Measurements from ENCODE around the gene YDJC. TPM values are rescaled to one million over a fixed set of nuclear protein-coding genes. Genes with fewer than 3 reads are reported as not detected.

The YDJC gene
- total and polyA plus RNA-seq, 2 of the 4 experiments (the other 2 are of a cell fraction): 8.1 to 23.6 TPM

GRCh38 chr22:21615731-21616130 lies 14.1 kb downstream of the YDJC start:
- no peak for TF ChIP-seq CHD1 (IDR thresholded peaks at IDR 0.05; ENCODE audit: low read depth, low read length)
- no peak for TF ChIP-seq RCOR1 (IDR thresholded peaks at IDR 0.05; ENCODE audit: insufficient replicate concordance, low read length)
- no peak for TF ChIP-seq SMC3 (IDR thresholded peaks at IDR 0.05; ENCODE audit: low read depth, low read length)
- no peak for TF ChIP-seq RAD21 (IDR thresholded peaks at IDR 0.05; ENCODE audit: low read length)
- no peak for TF ChIP-seq CTCF (conservative IDR thresholded peaks at IDR 0.05; ENCODE audit: low read depth, low read length)
- no peak for TF ChIP-seq MAFK (IDR thresholded peaks at IDR 0.05; ENCODE audit: low read depth, low read length)
- TF ChIP-seq RFX5 (IDR thresholded peaks at IDR 0.05; ENCODE audit: low read depth, low read length): no peak
- TF ChIP-seq CEBPB (IDR thresholded peaks at IDR 0.05; ENCODE audit: low read depth, low read length): no peak
- no peak for TF ChIP-seq FOS (IDR thresholded peaks at IDR 0.05; ENCODE audit: low read depth, low read length)
- TF ChIP-seq POLR2A (IDR thresholded peaks at IDR 0.05; ENCODE audit: low read depth, low read length): no peak
- no peak for TF ChIP-seq NFE2L2 (IDR thresholded peaks at IDR 0.05; ENCODE audit: low read depth, low read length)
- no peak for TF ChIP-seq MAZ (IDR thresholded peaks at IDR 0.05; ENCODE audit: borderline replicate concordance, low read depth, low read length)
- TF ChIP-seq, protein P1, sequence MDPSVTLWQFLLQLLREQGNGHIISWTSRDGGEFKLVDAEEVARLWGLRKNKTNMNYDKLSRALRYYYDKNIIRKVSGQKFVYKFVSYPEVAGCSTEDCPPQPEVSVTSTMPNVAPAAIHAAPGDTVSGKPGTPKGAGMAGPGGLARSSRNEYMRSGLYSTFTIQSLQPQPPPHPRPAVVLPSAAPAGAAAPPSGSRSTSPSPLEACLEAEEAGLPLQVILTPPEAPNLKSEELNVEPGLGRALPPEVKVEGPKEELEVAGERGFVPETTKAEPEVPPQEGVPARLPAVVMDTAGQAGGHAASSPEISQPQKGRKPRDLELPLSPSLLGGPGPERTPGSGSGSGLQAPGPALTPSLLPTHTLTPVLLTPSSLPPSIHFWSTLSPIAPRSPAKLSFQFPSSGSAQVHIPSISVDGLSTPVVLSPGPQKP (IDR thresholded peaks at IDR 0.05; ENCODE audit: borderline replicate concordance, low read depth, low read length): no peak
- no peak for TF ChIP-seq BHLHE40 (IDR thresholded peaks at IDR 0.05; ENCODE audit: low read depth, low read length)
- TF ChIP-seq, protein P2, sequence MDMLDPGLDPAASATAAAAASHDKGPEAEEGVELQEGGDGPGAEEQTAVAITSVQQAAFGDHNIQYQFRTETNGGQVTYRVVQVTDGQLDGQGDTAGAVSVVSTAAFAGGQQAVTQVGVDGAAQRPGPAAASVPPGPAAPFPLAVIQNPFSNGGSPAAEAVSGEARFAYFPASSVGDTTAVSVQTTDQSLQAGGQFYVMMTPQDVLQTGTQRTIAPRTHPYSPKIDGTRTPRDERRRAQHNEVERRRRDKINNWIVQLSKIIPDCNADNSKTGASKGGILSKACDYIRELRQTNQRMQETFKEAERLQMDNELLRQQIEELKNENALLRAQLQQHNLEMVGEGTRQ (IDR thresholded peaks at IDR 0.05; ENCODE audit: low read depth, low read length): no peak
- no peak for TF ChIP-seq MXI1 (IDR thresholded peaks at IDR 0.05; ENCODE audit: borderline replicate concordance, low read depth, low read length)
- Histone ChIP-seq H2AK5ac (ENCODE audit: low read depth, low read length) (no peak overlapping the region), H2AFZ (replicated peaks; ENCODE audit: low read length, poor library complexity) (no peak overlapping the region), H2BK15ac (ENCODE audit: low read depth, low read length) (no peak overlapping the region), H3K79me1 (ENCODE audit: low read depth in 1 of 2, low read length in 2 of 2) (peaks cover 43 to 69% of the 10 kb centered on the region in 2 experiments), H3K4me1 (ENCODE audit: control insufficient read depth, insufficient read depth, low read length) (peaks cover 9% of the 10 kb centered on the region), H2BK5ac (ENCODE audit: low read depth, low read length, poor library complexity, severe bottlenecking) (no peak overlapping the region), H3K27ac (ENCODE audit: insufficient read depth, low read length) (no peak overlapping the region), H3K36me3 (ENCODE audit: control insufficient read depth, insufficient read depth, low read length) (peaks cover 34% of the 10 kb centered on the region), H3K4me3 (ENCODE audit: insufficient read depth, low read depth, low read length) (no peak overlapping the region), H2BK20ac (ENCODE audit: low read depth, low read length) (no peak overlapping the region), H3K9ac (ENCODE audit: low read depth, low read length) (no peak overlapping the region), H3K9me1 (ENCODE audit: insufficient read depth, low read length) (peaks cover 32% of the 10 kb centered on the region), H4K5ac (ENCODE audit: low read depth, low read length) (no peak overlapping the region), H2BK120ac (ENCODE audit: low read depth, low read length) (no peak overlapping the region), H3K27me3 (ENCODE audit: control insufficient read depth, insufficient read depth, low read length) (no peaks in the 10 kb centered on the region), H3K4ac (ENCODE audit: low read depth, low read length) (no peak overlapping the region), H3K56ac (ENCODE audit: extremely low read depth, insufficient read depth, low read length) (no peak overlapping the region), H3K4me2 (ENCODE audit: low read depth, low read length) (no peak overlapping the region), H4K8ac (ENCODE audit: low read depth in 2 of 2, low read length in 2 of 2) (no peak overlapping the region), H3K18ac (ENCODE audit: low read depth, low read length) (no peak overlapping the region), H2AK9ac (replicated peaks; ENCODE audit: low read depth, low read length, poor library complexity) (no peak overlapping the region), H3K23ac (ENCODE audit: low read depth, low read length) (no peak overlapping the region), H3K14ac (replicated peaks; ENCODE audit: low read depth, low read length) (no peak overlapping the region), H4K91ac (ENCODE audit: insufficient read depth, low read depth, low read length) (no peak overlapping the region), H4K20me1 (ENCODE audit: insufficient read depth, low read length) (peaks cover 85% of the 10 kb centered on the region), H3K9me3 (ENCODE audit: control insufficient read depth, insufficient read depth, low read length) (no peaks in the 10 kb centered on the region)
- BruUV-seq (replicated peaks): no TSS peak
- in situ Hi-C loops (cut with MboI; ENCODE audit: low sequenced_read_pairs) (no loop called here), intact Hi-C loops (cut with micrococcal nuclease) (no loop called here), dilution Hi-C loops (cut with HindIII; ENCODE audit: low sequenced_read_pairs, unreplicated experiment) (no loop called here)
- CTCF ChIA-PET: no interaction called here
- ATAC-seq (ENCODE audit: low read depth) (no peak), DNase-seq (no peak)
- POLR2A ChIA-PET (ENCODE audit: unreplicated experiment): no interaction called here
- WGBS, 2 experiments (ENCODE audit: extremely low coverage in 2 of 2, insufficient read length in 1 of 2): 90% methylated on average over 3 of the region's 4 CpGs; no CpG with 5 or more reads in 1 of the 2 experiments

Measured in IMR-90 (cell line).